CD4-positive, alpha-beta T cell treated with Interleukin-6 for 4 hours (primary cell): ENCODE data around the gene GEN1.
A peak's percentile ranks its signal among the peaks of the same experiment; 100 is the strongest.

Experiments used
- DNase-seq: peaks from one replicate; pipeline ENCODE4 v3.0.0-alpha.2; 2020; ENCODE audit warnings: mixed read lengths

The GEN1 gene

GRCh38 chr2:17753803-17754663 is at the start of gene GEN1, which contains the start of gene SMC6:
Gene GEN1, plus strand, starts transcription at chr2:17754138. Its CDS starts 5,806 bp downstream, at chr2:17759944.
Gene SMC6, minus strand, starts transcription at chr2:17753810. Its CDS starts 7,864 bp downstream, at chr2:17745946.
- peak; percentile 91 for DNase-seq

- no peak for DNase-seq
These were observed 47.1 kb upstream of the GEN1 start for GRCh38 chr2:17706845-17707244.

GRCh38 chr2:17708501-17708900 is 45.4 kb upstream of the GEN1 start:
- no peak for DNase-seq

- DNase-seq, result no peak
These were observed 44.0 kb upstream of the GEN1 start for GRCh38 chr2:17709897-17710296.

GRCh38 chr2:17710547-17711248 is 43.2 kb upstream of the GEN1 start:
- no peak for DNase-seq

GRCh38 chr2:17713291-17713690 is 40.6 kb upstream of the GEN1 start:
- no peak for DNase-seq

GRCh38 chr2:17717666-17718065 is 36.3 kb upstream of the GEN1 start:
- no peak for DNase-seq

- DNase-seq, result no peak
These were observed 35.2 kb upstream of the GEN1 start for GRCh38 chr2:17718689-17719088.

GRCh38 chr2:17719562-17720371 is 34.2 kb upstream of the GEN1 start:
- DNase-seq, result no peak

GRCh38 chr2:17728210-17728609 is 25.7 kb upstream of the GEN1 start:
- DNase-seq, result no peak

- DNase-seq, result no peak
These were observed 24.1 kb upstream of the GEN1 start for GRCh38 chr2:17729880-17730279.

GRCh38 chr2:17733599-17733998 is 20.3 kb upstream of the GEN1 start:
- no peak for DNase-seq

- no peak for DNase-seq
These were observed 18.1 kb upstream of the GEN1 start for GRCh38 chr2:17735864-17736263.

GRCh38 chr2:17736989-17737388 is 16.9 kb upstream of the GEN1 start:
- no peak for DNase-seq

- no peak for DNase-seq
These were observed 13.7 kb upstream of the GEN1 start for GRCh38 chr2:17740203-17740602.

GRCh38 chr2:17747684-17748452 is 6.1 kb upstream of the GEN1 start:
- DNase-seq, result no peak

GRCh38 chr2:17748745-17749144 is 5.2 kb upstream of the GEN1 start:
- no peak for DNase-seq

GRCh38 chr2:17749753-17750438 is 4.0 kb upstream of the GEN1 start:
- no peak for DNase-seq

- no peak for DNase-seq
These were observed 1.7 kb upstream of the GEN1 start for GRCh38 chr2:17752246-17752645.

- peak; percentile 47 for DNase-seq
These were observed 791 bp upstream of the GEN1 start for GRCh38 chr2:17752892-17753802.
